GM21526 (cell line): ENCODE measurements around the gene PLGRKT.
"Not testable (repeated sequence)": the region's sequence is repeated elsewhere in the genome, so short reads cannot be mapped to it uniquely, and the experiment has no call there.

Experiments
- ATAC-seq: cut with Tn5 transposase; IDR thresholded peaks from one replicate; pipeline ENCODE4 v1.9.1; 2021; ENCODE audit warnings: moderate library complexity; ENCODE audit not compliant: unreplicated experiment, low FRiP score

Gene PLGRKT

DNA sequence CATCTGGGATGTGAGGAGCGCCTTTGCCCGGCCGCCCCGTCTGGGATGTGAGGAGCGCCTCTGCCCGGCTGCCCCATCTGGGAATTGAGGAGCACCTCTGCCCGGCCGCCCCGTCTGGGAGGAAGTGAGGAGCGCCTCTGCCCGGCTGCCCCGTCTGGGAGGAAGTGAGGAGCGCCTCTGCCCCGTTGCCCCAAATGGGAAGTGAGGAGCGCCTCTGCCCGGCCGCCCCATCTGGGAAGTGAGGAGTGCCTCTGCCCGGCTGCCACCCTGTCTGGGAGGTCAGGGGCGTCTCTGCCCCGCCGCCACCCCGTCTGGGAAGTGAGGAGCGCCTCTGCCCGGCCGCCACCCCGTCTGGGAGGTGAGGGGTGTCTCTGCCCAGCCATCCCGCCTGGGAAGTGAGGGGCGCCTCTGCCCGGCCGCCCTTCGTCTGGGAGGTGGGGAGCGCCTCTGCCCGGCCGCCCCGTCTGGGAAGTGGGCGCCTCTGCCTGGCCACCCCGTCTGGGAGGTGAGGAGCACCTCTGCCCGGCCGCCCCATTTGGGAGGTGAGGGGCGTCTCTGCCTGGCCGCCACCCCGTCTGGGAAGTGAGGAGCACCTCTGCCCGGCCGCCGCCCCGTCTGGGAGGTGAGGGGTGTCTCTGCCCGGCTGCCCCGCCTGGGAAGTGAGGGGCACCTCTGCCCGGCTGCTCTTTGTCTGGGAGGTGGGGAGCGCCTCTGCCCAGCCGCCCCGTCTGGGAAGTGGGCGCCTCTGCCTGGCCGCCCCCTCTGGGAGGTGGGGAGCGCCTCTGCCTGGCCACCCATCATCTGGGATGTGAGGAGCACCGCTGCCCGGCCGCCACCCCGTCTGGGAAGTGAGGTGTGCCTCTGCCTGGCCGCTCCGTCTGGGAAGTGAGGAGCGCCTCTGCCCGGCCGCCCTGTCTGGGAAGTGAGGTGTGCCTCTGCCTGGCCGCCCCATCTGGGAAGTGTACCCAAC, 3.6 kb downstream of the PLGRKT start:
- not testable (repeated sequence) for ATAC-seq

DNA sequence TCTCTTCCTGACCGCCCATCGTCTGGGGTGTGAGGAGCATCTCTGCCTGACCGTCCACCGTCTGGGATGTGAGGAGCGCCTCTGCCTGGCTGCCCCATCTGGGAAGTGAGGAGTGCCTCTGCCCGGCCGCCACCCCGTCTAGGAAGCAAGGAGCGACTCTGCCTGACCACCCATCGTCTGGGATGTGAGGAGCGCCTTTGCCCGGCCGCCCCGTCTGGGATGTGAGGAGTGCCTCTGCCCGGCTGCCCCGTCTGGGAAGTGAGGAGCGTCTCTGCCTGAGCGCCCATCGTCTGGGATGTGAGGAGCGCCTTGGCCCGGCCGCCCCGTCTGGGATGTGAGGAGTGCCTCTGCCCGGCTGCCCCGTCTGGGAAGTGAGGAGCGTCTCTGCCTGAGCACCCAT, 4.4 kb downstream of the PLGRKT start:
- ATAC-seq: not testable (repeated sequence)

- not testable (repeated sequence) for ATAC-seq
Measured at GRCh38 chr9:5432890-5433289, 4.8 kb downstream of the PLGRKT start.

GRCh38 chr9:5430912-5431311, 6.8 kb downstream of the PLGRKT start:
- ATAC-seq: no peak

- ATAC-seq: no peak
Measured at GRCh38 chr9:5429873-5430564, 7.7 kb downstream of the PLGRKT start.

DNA sequence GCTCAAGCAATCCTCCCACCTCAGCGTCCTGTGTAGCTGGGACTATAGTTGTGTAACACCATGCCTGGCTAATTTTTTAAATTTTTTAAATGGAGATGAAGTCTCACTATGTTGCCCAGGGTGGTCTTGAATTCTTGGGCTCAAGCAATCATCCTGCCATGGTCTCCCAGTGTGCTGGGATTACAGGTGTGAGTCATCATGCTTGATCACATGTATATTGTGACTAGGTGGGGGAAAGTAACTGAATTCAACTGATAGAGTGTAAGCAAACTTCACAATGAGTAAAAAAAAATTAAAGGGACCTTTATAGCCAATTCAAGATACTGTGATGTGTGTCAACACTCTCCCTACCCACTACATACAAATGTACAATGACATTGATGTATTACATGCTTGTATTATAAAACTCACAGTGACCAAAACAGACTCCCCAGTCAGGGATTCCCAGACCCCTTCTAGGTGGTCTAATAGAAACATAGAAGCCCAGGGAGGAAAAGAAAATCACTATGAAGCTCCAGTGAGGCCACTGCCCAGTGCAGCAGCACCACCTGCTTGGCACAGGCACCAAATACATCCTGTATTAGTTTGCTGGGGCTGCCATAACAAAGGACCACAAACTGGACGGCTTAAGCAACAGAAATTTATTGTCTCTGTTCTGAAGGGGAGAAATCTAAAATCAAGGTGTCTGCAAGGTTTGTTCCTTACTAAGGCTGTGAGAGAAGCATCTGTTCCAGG, 8.8 kb downstream of the PLGRKT start:
- no peak for ATAC-seq

- ATAC-seq: no peak
Measured at GRCh38 chr9:5428172-5428571, 9.6 kb downstream of the PLGRKT start.

- ATAC-seq: no peak
Measured at GRCh38 chr9:5427005-5427404, 10.7 kb downstream of the PLGRKT start.

GRCh38 chr9:5425006-5425628, 12.6 kb downstream of the PLGRKT start:
- ATAC-seq: no peak

- no peak for ATAC-seq
Measured at GRCh38 chr9:5422276-5422675, 15.4 kb downstream of the PLGRKT start.

DNA sequence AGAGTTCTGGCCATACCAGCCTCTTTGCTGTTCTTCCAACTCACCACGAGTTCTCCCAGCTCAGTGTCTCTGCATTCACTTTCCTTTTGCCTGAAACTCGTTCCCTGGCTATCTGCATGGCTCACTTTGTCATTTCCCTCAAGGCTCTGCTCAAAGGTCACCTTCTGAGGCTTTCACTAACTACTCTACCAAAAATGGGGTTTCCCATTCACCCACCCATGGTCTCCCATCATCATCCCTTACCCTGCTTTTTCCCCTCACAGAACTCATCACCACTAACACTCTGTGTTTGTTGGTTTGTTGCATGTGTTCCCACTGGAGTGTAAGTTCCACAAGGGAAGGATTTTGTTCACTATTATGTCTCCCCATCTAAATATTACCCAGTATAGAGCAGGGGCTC, 16.6 kb downstream of the PLGRKT start:
- ATAC-seq: no peak

DNA sequence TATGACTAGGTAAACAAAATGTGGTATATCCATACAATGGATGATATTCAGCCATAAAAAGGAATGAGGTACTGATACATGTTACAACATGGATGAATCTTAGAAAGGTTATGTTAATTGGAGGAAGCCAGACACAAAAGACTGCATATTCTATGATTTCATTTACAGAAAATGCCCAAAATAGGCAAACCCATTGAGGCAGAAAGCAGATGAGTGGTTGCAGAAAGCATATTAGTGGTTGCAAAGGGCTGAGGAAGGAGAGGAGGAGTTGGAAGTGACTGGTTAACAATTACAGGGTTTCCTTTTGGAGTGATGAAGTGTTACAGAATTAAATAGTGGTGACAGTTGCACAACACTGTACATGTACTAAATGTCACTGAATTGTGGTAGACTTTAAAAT, 17.7 kb downstream of the PLGRKT start:
- ATAC-seq: no peak

GRCh38 chr9:5418481-5418880, 19.2 kb downstream of the PLGRKT start:
- ATAC-seq: no peak

DNA sequence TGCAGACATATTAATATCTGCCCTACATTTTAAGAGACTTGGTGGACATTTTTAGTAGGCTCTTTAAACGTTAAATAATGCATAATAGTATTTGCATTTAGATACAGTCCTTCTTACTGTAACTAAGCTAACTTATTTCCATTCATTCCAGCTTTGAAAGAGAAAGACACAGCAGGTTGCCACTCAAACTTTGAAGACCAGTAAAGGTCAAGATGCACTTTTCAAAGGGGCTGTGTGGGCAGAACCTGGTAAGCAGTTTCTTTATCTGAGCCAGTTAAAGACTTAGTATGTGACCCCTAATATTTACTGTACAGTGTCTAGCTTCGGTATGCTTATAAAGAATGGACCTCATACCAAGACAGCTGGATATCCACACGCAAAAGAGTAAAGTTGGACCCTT, 20.8 kb downstream of the PLGRKT start:
- ATAC-seq: no peak

DNA sequence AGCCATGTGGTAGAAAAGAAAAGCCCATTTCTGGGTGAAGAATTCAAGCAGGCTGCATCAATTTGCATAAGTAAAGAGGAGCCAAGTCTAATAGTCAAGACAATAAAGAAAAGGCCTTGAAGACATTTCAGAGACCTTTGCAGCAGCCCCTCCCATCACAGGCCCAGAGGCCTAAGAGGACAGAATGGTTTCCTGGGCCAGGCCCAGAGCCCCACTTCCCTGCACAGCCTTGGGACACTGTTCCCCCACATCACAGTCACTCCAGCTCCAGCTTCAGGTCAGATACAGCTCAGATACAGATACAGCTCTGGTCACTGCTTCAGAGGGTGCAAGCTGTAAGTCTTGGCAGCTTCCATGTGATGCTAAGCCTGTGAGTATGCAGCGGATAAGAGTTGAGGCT, 29.1 kb downstream of the PLGRKT start:
- ATAC-seq: no peak

GRCh38 chr9:5402217-5402616, 35.5 kb downstream of the PLGRKT start:
- no peak for ATAC-seq

GRCh38 chr9:5397547-5397946, 40.2 kb downstream of the PLGRKT start:
- ATAC-seq: not testable (repeated sequence)

GRCh38 chr9:5395428-5395827, 42.3 kb downstream of the PLGRKT start:
- no peak for ATAC-seq

DNA sequence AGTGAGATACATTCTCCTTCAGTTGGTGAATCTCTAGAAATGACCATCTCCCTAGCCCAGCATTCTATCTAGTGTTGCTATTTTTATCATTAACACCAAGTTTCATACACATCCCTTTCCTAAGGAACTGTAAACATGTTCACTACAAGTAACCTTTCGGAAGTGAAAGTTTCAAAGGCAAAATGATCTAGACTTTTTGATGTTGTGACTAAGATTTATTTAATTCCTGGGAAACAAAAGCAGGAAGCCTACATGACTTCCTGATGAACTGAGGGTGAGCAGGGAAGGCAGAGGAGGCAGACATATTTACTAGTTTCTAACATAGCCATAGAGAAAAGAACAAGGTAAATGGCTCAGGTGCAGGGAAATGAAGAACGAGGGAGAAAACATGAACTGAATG, 43.7 kb downstream of the PLGRKT start:
- ATAC-seq: not testable (repeated sequence)

- no peak for ATAC-seq
Measured at GRCh38 chr9:5393497-5393896, 44.2 kb downstream of the PLGRKT start.

- no peak for ATAC-seq
Measured at GRCh38 chr9:5392285-5392684, 45.4 kb downstream of the PLGRKT start.
